ENCODE measurements around the gene CSNK1A1L. TPM values are rescaled to one million over a fixed set of nuclear protein-coding genes. Genes with fewer than 3 reads are reported as not detected.
"Not testable (repeated sequence)": the region's sequence is repeated elsewhere in the genome, so short reads cannot be mapped to it uniquely, and the experiment has no call there.

Gene CSNK1A1L
- total and polyA plus RNA-seq, 10 of the 15 experiments (the other 5 are each of a cell fraction or from before 2014, with no cell fraction given), result not detected

GRCh38 chr13:37058910-37059847, 46.3 kb downstream of the CSNK1A1L start, which contains the start of gene SUPT20H (continued):
- TF ChIP-seq ATF2 (IDR thresholded peaks at IDR 0.05; ENCODE audit: low read length), result no peak
- no peak for TF ChIP-seq NFYA (IDR thresholded peaks at IDR 0.05; ENCODE audit: borderline replicate concordance, low read depth, low read length)
- peak; percentile 94 for TF ChIP-seq MEF2B (IDR thresholded peaks at IDR 0.05; ENCODE audit: partially characterized antibody, poor library complexity, severe bottlenecking)
- no peak for TF ChIP-seq TCF7 (IDR thresholded peaks at IDR 0.05; ENCODE audit: borderline replicate concordance)
- no peak for TF ChIP-seq SMC3 (IDR thresholded peaks at IDR 0.05; ENCODE audit: borderline replicate concordance, low read length)
- TF ChIP-seq RAD51 (IDR thresholded peaks at IDR 0.05), result no peak
- TF ChIP-seq ZBTB4 (CRISPR knock-in tag; IDR thresholded peaks at IDR 0.05), result no peak
- TF ChIP-seq ZNF384 (IDR thresholded peaks at IDR 0.05; ENCODE audit: borderline replicate concordance, low read depth, low read length), result no peak
- no peak for TF ChIP-seq ZZZ3 (IDR thresholded peaks at IDR 0.05; ENCODE audit: control insufficient read depth, insufficient read length, low read depth)
- no peak for TF ChIP-seq SKIL (IDR thresholded peaks at IDR 0.05; ENCODE audit: low read depth, poor library complexity, severe bottlenecking)

GRCh38 chr13:37056228-37056627, 49.2 kb downstream of the CSNK1A1L start:
- H3K4me2 ChIP-seq (ENCODE audit: control insufficient read depth, insufficient read depth); H4K20me1 ChIP-seq (ENCODE audit: control insufficient read depth, insufficient read depth); H3K9ac ChIP-seq (ENCODE audit: control insufficient read depth, insufficient read depth, low read length); H3K9me3 ChIP-seq (replicated peaks; ENCODE audit: control insufficient read depth, insufficient read depth, low read length); ATAC-seq; H3K27ac ChIP-seq (ENCODE audit: control insufficient read depth, insufficient read depth); POLR2A ChIA-PET; H2AFZ ChIP-seq (ENCODE audit: control insufficient read depth, low read depth, low read length); BruUV-seq (replicated peaks); H3K4me1 ChIP-seq (ENCODE audit: control insufficient read depth, insufficient read depth, low read length); RAD21 ChIA-PET (ENCODE audit: unreplicated experiment); H3K27me3 ChIP-seq (replicated peaks in 1 of 2; ENCODE audit: control insufficient read depth in 2 of 2, insufficient read depth in 2 of 2, low read length in 1 of 2); FAIRE-seq; DNase-seq (ENCODE audit: low read depth, low spot score); H3K4me3 ChIP-seq; H3K36me3 ChIP-seq (ENCODE audit: control insufficient read depth in 2 of 2, insufficient read depth in 2 of 2, low read length in 1 of 2): not testable (repeated sequence)
- in situ Hi-C loops (cut with MboI) (loop anchor here (25.0 kb wide), 1 partner anchor 1306 kb away; no protein-coding TSS in a partner anchor), intact Hi-C loops (cut with micrococcal nuclease; ENCODE audit: unreplicated experiment) (loop anchor here (5.0 kb wide), 2 partner anchors 239 to 724 kb away; partner anchors contain the start of gene RFXAP)
- peaks cover 35% of the 10 kb centered on the region for H3K79me2 ChIP-seq (ENCODE audit: control insufficient read depth, insufficient read depth, low read length)
- ChIA-PET SMC1A (ENCODE audit: uncharacterized antibody, unreplicated experiment) (interaction anchor here (1.0 kb wide), 1 partner anchor 11 kb away, joined by 3 read pairs; no protein-coding TSS in a partner anchor), CTCF (interaction anchor here (1.3 kb wide), 1 partner anchor 10 kb away, joined by 6 read pairs; no protein-coding TSS in a partner anchor)
- 96% methylated on average over 2 of the region's 2 CpGs for WGBS (ENCODE audit: insufficient coverage, insufficient replicate concordance, low lambda C conversion rate, missing lambda C conversion rate)
